Tibial artery (tissue), 4 donors: Measurements from ENCODE around the gene TMPRSS3.

Experiments
- DNase-seq, 2 donors: peaks; one replicate each; pipeline ENCODE4 v3.0.0-alpha.2; 2019
- H3K27ac ChIP-seq, 2 donors: fragments of 200-600 bp; sonication (generic) in 1 of 2; 1 replicate in 1 of 2; 2 replicates in 1 of 2; pipeline ENCODE4 v1.5.1; 2018 to 2019; ENCODE audit warnings: mild to moderate bottlenecking in 1 of 2
- H3K27me3 ChIP-seq, 2 donors: fragments of 200-600 bp; sonication (generic) in 1 of 2; one replicate each; pipeline versions ENCODE4 v1.5.1 to v1.6.0; 2016 to 2019
- H3K36me3 ChIP-seq, 3 donors: fragments of 200-600 bp; sonication (generic) in 2 of 3; one replicate each; pipeline ENCODE4 v1.5.1; 2016 to 2019; ENCODE audit warnings: mild to moderate bottlenecking in 2 of 3
- H3K4me1 ChIP-seq, 4 donors: fragments of 200-600 bp; sonication (generic) in 2 of 4; 1 replicate in 3 of 4; 2 replicates in 1 of 4; pipeline ENCODE4 v1.5.1; 2016 to 2019
- H3K4me3 ChIP-seq, 2 donors: fragments of 200-600 bp; sonication (generic) in 1 of 2; 1 replicate in 1 of 2; 2 replicates in 1 of 2; pipeline ENCODE4 v1.5.1; 2018 to 2019; ENCODE audit warnings: mild to moderate bottlenecking in 2 of 2
- H3K9me3 ChIP-seq, 3 donors: fragments of 200-600 bp; sonication (generic) in 1 of 3; one replicate each; pipeline ENCODE4 v1.5.1; 2016 to 2019
- CTCF ChIP-seq, 2 experiments: fragments of 200-600 bp in 1 of 2; fragments of 450-650 bp in 1 of 2; IDR thresholded peaks; one replicate each; pipeline ENCODE4 v1.5.1; 2017 to 2019; ENCODE audit warnings: antibody characterized with exemption in 2 of 2, mild to moderate bottlenecking in 1 of 2, moderate library complexity in 1 of 2
- intact Hi-C: fragments of 100-400 bp; cut with DNase I; formaldehyde crosslinking; loops from one replicate; pipeline ENCODE4 v1.15.0; 2023; ENCODE audit warnings: low total_unique reads

Gene TMPRSS3

DNA sequence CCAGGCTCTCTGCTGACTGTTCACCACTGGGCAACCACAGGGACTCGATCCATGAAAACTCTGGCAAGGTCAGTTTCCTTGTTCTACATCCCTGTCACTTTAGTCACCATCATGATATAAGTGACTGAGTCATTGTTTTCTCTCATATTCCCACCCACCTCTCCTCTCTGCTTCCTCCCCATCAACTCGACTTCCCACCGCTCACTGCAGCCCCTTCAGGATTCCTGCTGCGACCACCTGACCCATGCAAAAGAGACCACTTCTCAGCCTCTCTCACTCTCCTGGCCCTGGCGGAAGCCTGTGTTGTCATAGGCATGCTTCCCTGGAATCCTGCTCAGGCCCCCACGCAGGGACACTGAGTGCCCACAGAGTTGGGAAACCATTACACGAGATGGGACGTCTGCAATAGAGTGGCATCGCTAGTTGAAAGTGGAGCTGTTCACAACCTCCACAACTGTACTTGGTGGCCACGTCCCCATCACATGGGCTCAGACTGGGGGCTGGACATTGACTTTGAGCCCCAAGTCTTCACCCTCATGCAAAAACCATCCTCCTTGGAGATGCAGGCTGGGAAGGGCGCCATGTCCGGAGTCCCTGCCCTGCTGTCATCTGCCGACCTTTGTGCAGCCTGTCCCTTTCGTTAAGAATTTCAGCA is 43.3 kb downstream of the TMPRSS3 start:
- no peak for TF ChIP-seq CTCF (IDR thresholded peaks at IDR 0.05)
- Histone ChIP-seq H3K27ac (no peak overlapping the region), H3K27me3 (peaks cover 0 to 19% of the 10 kb centered on the region in 2 donors), H3K4me1 (no peaks in the 10 kb centered on the region), H3K36me3 (no peaks in the 10 kb centered on the region), H3K9me3 (peaks cover 0 to 18% (median 16%) of the 10 kb centered on the region in 3 donors), H3K4me3 (no peak overlapping the region)
- DNase-seq, result peak in 1 of 2 donors; percentile 40
- intact Hi-C loops, result no loop called here

- no peak overlapping the region for H3K27ac ChIP-seq
- TF ChIP-seq CTCF (IDR thresholded peaks at IDR 0.05), result no peak
- intact Hi-C loops, result no loop called here
- no peaks in the 10 kb centered on the region for H3K36me3 ChIP-seq
- peaks cover 0 to 15% (median 11%) of the 10 kb centered on the region in 3 donors for H3K9me3 ChIP-seq
- peak in 1 of 2 donors; percentile 33 for DNase-seq
- H3K4me1 ChIP-seq, result no peaks in the 10 kb centered on the region
- no peak overlapping the region for H3K4me3 ChIP-seq
- H3K27me3 ChIP-seq, result peaks cover 0 to 25% of the 10 kb centered on the region in 2 donors
Measured at GRCh38 chr21:42351626-42352440, 44.0 kb downstream of the TMPRSS3 start.

- intact Hi-C loops, result no loop called here
- H3K27ac ChIP-seq, result no peak within 1 kb of the TSS
- DNase-seq, result peak in 1 of 2 donors; percentile 37
Measured at GRCh38 chr21:42350927-42351426, 44.9 kb downstream of the TMPRSS3 start, which contains the start of gene TFF2. Gene TFF2 (minus strand): TSS chr21:42350994. CDS start chr21:42350957, 37 bp downstream.

GRCh38 chr21:42350318-42350910 is 45.4 kb downstream of the TMPRSS3 start:
- H3K27me3 ChIP-seq, result peaks cover 0 to 30% of the 10 kb centered on the region in 2 donors
- no peak overlapping the region for H3K27ac ChIP-seq
- no peaks in the 10 kb centered on the region for H3K36me3 ChIP-seq
- peaks cover 0 to 8% (median 6%) of the 10 kb centered on the region in 3 donors for H3K9me3 ChIP-seq
- intact Hi-C loops, result no loop called here
- TF ChIP-seq CTCF (IDR thresholded peaks at IDR 0.05), result no peak
- H3K4me1 ChIP-seq, result no peaks in the 10 kb centered on the region
- H3K4me3 ChIP-seq, result no peak overlapping the region
- peak in 1 of 2 donors; percentile 37 for DNase-seq

More at GRCh38 chr21:42350927-42351426, 44.9 kb downstream of the TMPRSS3 start, which contains the start of gene TFF2:
- no peaks in the 10 kb centered on the region for H3K4me1 ChIP-seq
- no peaks in the 10 kb centered on the region for H3K36me3 ChIP-seq
- H3K9me3 ChIP-seq, result peaks cover 0 to 13% (median 10%) of the 10 kb centered on the region in 3 donors
- TF ChIP-seq CTCF (IDR thresholded peaks at IDR 0.05), result no peak
- no peak within 1 kb of the TSS for H3K4me3 ChIP-seq
- H3K27me3 ChIP-seq, result peaks cover 0 to 30% of the 10 kb centered on the region in 2 donors
